Femur (tissue), 1 donor: ENCODE measurements around the gene UBTF.

Experiments
- DNase-seq: peaks from one replicate; pipeline ENCODE4 v3.0.0-alpha.2; 2017

The UBTF gene

GRCh38 chr17:44193326-44194084 lies 26.0 kb downstream of the UBTF start:
- DNase-seq, result no peak

- DNase-seq, result no peak
Measured at GRCh38 chr17:44192750-44193149, 26.7 kb downstream of the UBTF start.

DNA sequence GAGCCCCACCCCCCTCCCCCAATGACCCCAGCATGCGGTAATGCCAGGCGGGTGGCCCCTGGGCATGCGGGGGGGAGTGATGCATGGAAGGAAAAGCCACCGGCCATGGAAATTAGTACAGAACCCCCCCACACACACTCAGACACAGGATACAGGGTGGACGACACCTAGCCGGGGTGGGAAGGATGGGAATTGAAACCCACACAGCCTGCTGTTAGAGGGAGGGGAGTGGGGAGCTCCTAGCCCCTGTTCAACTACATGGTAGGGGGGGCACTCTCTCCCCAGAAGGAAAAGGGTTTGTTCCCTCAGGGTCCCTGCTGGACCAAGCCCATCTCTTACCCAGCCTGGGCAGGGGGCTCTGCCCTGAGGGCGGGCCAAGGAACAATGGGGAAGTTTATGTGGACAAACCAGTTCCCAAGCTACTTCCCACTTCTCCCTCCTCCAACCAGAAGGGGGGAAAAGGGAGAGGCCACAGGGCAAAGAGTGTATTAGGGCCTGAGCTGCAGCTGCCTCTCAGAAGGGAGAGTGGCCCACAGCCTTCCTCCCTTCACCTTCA lies 27.5 kb downstream of the UBTF start:
- DNase-seq, result no peak

- DNase-seq, result peak; percentile 66
Measured at GRCh38 chr17:44191369-44191768, 28.1 kb downstream of the UBTF start.

- DNase-seq, result no peak
Measured at GRCh38 chr17:44190481-44190880, 29.0 kb downstream of the UBTF start.

- no peak for DNase-seq
Measured at GRCh38 chr17:44188576-44189403, 30.7 kb downstream of the UBTF start.

GRCh38 chr17:44187131-44187899 lies 32.2 kb downstream of the UBTF start:
- DNase-seq, result no peak

- DNase-seq, result peak; percentile 99
Measured at GRCh38 chr17:44186307-44187130, 33.0 kb downstream of the UBTF start, which contains the start of gene TMUB2. Gene TMUB2, plus strand, starts transcription at chr17:44186972. Its CDS starts 737 bp downstream, at chr17:44187709.

DNA sequence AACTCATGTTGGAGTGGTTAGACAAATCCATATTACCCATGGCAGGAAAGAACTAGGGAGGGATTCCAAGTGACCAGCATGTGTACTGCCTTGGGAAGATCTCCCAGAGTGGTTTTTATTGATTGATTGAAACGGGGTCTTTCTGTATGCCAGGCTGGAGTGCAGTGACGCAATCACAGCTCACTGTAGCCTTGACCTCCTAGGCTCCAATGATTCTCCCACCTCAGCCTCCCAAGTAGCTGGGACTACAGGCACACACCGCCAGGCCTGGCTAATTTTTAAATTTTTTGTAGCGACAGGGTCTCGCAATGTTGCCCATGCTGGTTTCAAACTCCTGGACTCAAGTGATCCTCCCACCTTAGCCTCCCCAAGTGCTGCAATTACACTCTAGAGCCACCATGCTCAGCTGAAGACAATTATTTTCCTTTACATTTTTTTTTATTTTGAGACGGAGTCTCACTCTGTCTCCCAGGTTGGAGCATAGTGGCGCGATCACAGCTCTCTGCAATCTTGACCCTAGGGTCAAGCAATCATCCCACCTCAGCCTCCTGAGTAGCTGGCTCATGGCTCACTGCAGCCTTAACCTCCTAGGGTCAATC lies 35.2 kb downstream of the UBTF start:
- no peak for DNase-seq

DNA sequence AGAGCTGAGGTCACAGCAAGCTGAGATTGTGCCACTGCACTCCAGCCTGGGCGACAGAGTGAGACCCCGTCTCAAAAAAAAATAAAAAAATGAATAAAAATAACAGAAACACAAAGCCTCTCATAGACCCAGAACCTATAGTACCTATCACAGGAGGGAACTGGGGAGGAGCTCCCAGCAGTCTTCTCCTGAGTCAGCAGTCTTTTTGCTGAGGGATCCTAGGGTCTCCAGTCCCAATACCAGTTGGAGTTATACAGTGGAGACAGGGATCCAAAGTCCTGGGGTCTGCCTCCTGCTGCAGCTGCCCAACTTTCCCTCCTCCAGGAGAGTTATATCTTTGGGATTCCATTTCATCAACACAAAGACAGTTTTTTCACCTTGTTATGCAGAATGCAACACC lies 36.5 kb downstream of the UBTF start:
- DNase-seq, result no peak

- DNase-seq, result no peak
Measured at GRCh38 chr17:44178133-44178532, 41.3 kb downstream of the UBTF start.

- DNase-seq, result no peak
Measured at GRCh38 chr17:44177640-44178039, 41.8 kb downstream of the UBTF start.

DNA sequence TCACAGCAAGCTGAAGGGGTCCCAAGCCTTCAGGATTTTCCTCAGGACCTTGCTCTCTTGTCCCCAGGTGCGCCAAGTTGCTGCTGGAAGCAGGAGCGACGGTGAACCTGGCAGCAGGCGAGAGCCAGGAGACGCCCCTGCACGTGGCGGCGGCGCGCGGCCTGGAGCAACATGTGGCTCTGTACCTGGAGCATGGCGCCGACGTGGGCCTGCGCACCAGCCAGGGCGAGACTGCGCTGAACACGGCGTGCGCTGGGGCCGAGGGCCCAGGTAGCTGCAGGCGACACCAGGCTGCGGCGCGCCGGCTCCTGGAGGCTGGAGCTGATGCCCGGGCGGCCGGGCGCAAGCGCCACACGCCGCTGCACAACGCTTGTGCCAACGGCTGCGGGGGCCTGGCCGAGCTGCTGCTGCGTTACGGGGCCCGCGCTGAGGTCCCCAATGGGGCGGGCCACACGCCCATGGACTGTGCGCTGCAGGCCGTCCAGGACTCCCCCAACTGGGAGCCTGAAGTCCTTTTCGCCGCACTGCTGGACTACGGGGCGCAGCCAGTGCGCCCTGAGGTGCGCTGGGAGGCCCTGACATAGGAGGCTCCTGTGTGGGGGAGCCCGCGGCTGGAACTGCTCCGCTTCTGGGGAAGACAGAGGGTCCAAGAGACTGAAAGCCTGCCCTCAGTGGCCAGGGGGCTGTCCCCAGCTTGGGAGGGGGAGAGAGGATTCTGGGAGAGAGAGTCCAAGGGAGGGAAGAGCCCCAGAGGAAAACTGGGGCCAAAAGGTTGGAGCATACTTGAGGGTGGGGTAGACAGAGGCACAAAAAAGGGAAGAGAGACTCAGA lies 42.6 kb downstream of the UBTF start:
- DNase-seq, result no peak

DNA sequence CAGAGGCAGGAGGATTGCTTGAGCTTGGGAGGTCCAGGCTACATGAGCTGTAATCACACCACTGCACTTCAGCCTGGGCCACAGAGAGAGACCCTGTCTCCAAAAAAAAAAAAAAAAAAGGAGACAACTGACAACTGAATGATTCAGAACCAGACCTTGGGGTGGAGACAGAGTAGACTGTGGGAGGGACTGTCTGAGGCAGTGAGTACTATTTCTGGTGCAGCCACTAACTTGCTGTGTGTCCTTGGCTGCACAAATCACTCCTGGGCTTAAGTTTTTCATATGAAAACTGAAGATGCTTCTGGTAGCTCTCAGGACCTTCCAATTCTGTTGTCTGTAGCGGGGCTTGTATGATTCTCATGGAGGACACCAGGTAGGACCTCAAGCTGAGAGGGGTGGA lies 43.2 kb downstream of the UBTF start:
- no peak for DNase-seq

DNA sequence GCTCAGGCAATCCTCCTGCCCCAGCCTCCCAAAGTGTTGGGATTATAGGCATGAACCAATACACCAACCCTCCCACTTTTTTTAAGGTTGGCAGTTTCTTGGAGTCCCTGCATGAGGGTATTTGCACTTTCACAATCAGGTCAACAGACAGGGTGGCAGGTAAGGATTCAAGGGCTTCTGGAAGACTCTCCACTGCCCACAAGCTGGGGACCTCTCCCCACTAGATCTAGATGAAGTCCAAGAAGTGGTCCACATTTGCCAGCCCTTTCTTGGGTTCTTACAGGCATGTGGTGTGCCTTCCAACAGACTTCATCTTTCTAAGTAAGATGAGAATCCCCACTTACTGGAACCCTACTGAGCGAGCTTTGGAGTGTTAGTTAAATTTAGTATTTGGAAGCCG lies 45.0 kb downstream of the UBTF start:
- no peak for DNase-seq

GRCh38 chr17:44171931-44172455 lies 47.5 kb downstream of the UBTF start:
- no peak for DNase-seq

DNA sequence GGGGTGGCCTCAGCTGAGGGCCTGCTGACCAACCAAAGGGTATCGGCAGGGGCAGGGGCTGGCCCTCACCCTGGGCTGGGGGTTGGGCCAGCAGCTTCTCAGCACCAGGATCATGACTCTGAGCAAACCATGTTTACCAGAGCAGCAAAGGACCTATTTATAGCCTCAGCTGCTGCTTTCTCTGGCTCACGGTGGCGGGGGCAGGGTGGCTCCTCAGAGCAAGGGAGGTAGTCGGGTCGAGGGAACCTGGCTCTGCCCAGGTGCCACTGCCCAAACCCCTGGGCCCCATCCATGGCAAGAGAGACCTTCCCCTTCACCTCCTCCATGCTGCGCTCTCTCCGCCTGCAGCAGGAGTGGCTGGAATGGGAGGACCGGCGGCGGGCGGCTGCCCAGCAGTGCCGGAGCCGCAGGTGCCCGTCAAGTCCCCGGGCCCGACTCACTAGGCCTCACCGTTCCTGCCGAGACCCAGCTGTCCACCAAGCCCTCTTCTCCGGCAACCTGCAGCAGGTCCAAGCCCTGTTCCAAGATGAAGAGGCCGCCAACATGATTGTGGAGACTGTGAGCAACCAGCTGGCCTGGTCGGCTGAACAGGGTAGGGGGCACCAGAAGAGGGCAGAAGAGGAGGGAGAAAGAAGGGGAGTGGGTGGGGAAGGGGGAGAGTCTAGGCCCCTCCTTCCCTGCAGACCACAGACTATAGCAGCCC lies 48.8 kb downstream of the UBTF start, which contains the start of gene ASB16:
Gene ASB16, plus strand, starts transcription at position 206 of the 703 bp plus-strand sequence. Its CDS starts 86 bp downstream, at position 292.
- peak; percentile 56 for DNase-seq

GRCh38 chr17:44170135-44170498 lies 49.4 kb downstream of the UBTF start:
- DNase-seq, result no peak

- DNase-seq, result peak; percentile 49
Measured at GRCh38 chr17:44167181-44167861, 52.2 kb downstream of the UBTF start.
